Measurements from ENCODE around the gene ST7. TPM values are rescaled to one million over a fixed set of nuclear protein-coding genes. Genes with fewer than 3 reads are reported as not detected.

ST7 gene
- polyA plus RNA-seq, 1 donor, result 26.9 TPM

DNA sequence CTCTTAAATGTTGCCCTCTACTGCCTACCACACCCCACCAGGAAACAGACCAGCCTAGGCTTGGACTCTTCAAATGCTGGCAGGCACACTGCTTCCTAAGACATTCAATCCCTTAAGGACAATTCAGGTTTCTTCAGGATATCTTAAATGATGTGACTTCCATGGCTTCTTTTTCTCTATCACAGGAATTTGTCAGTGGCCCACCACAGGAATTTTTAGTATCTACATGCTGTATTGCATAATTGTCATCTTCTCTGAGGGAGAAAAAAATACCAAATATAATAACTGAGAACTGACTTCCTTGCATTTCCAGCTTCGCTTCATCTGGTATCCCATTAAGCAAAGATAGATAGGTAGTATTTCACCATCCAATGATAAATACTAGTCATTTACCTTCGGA is 240.3 kb downstream of the ST7 start:
- DNase-seq, result no peak

DNA sequence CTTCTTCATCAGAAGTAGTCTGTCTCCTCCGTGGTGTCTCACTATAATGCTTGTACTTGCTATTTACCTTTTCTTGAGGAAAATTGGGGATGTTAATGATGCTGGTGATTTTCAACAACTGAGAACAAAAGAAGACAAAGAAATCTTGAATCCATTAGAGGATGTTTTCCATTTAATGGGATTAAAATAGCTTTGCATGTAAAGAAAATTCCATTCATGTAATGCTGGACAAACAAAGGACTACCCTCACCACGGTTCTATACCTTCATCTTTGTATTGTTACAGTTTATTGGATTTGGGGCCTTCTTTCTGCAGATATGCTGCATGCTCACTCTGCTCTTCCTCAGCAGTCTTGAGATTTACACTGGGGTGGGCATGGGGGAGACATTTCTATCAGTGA is 241.1 kb downstream of the ST7 start:
- DNase-seq, result no peak

DNA sequence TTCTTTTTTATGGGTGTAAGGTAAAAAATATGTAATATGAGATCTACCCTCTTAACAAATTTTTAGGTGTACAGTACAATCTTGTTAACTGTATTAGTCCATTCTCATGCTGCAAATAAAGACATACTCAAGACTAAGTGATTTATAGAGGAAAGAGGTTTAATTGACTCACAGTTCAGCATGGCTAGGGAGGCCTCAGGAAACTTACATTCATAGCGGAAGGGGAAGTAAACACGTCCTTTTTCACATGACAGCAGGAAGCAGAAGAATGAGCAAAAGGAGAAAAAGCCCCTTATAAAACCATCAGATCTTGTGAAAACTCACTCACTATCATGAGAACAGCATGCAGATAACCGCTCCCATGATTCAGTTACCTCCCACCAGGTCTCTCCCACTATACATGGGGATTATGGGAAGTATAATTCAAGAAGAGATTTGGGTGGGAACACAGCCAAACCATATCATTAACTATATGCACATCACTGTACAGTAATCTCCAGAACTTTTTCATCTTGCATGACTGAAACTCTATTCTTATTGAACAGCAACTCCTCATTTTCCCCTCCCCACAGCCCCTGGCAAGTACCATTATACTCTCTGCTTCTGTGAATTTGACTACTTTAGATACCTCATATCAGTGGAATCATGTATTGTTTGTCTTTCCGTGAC is 242.2 kb downstream of the ST7 start:
- DNase-seq, result no peak

DNA sequence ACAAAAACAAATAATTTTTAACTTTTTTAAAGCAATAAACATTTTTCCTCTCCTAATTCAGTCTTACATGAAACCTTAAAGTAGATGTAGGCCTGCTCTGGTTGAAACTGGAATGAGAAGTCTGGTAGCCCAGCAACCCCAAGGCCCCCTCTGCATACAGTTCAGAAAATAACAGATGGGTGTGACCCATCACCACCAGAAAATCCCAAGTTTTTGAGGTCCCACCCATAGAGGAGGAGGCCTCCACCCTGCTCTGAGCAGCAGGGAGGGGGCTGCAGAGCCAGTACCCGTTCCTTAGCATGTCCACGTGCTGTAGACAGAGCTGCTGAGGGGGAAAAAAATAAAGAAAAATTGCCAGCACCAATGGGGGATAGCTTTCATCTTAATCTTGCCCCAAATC is 246.8 kb downstream of the ST7 start:
- no peak for DNase-seq

DNA sequence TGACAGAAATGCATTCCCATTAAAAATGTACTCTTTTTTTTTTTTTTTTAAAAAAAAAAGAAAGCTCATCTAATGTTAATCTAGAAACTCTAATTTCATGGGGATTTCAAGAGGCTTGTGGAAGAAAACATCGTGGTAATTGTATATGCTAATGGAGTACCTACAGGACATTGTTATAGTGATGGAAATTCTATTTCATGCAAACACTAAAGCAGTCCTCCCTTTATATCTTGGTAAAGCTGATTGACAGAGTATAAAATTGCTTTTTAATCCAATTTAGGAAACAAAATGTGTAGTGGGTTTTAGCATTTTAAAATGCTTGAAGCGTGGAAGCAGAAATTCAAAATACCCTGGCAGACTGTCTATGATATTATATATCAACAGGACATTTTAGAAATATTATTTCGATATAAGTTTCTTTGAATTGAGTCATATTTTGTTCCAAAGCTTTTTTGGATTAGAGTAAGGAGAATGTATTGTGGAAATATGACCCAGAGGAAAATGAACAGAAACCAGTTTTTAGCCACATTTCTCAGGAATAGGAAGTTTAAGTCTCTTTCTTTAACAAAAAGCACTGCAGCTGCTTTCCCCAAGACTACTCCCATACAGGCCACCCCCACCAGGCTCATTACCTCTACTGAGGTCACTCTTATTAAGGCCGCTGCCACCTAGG is 247.6 kb downstream of the ST7 start:
- no peak for DNase-seq

DNA sequence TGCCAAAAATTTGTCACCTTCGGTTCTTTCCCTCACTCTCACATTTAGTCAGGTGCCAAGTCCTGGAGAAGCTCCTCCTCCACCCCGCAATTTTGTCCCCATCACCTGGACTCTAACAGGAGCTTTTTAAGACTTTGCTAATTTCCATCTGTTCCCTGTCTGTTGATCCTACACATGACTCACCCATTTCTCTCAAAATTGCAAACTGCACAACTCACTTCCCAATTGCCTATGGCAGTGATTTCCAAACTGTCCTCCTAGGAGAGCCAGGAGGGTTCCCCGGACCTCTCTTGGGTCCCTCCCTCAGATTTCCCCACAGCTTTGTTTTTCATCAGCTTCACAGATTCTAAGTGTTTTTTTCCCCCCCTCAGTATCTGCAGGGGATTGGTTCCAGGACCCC is 249.2 kb downstream of the ST7 start:
- no peak for DNase-seq

DNA sequence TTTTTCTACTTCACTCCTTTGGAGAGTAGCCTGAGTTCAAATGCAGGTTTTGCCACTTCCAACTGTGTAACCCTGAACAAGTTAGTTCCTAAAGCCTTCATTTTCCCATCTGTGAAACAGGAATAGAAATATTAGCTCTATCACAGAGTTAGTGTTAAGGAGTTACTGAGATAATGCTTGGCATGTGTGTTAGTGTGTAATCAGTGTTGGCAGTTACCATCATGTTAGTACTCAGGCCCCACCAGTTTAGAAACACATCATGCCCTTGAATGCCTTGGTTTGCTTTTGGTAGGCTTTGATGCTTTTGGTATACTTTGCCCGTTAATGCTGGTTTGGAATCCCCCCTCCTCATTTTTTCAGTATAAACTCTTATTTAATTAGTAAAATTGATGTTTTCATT is 249.9 kb downstream of the ST7 start:
- DNase-seq, result no peak

DNA sequence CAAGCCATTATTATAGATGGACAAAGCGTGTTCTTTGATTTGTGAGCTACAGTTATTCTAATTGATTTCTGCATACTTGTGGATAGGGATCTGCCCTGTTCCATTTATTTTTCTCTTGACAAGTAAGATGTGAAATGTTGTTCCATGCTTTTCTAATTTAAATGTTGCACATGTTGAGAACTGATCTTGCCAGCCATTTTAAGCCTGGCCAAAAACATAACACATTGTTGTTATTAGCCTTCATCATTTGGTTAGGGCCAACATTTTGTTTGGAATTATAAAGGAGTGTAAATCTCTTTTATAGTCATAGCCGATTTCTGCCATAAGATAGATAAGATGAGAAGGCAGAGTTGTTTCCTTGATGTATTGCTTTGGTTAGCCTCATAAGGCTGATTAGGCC is 252.6 kb downstream of the ST7 start:
- no peak for DNase-seq

DNA sequence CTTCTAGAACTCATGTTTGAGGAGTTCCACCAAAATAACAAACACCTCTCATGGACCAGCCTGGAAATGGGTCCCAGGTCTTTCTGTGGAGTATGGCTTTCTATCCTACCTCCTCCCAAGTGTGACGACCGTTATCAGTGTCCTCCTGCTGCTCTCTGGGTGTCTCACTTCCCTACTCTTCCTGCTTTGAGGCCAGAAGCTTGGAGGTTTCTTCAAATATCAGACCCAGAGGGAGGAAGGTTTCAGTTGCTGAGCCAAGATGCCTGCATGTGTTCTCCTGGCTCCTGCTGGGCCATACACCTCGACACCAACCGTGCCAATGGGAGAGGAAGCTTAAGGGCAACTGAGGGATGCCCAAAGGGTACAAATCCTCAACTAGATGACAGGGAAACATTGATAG is 255.0 kb downstream of the ST7 start:
- no peak for DNase-seq

DNA sequence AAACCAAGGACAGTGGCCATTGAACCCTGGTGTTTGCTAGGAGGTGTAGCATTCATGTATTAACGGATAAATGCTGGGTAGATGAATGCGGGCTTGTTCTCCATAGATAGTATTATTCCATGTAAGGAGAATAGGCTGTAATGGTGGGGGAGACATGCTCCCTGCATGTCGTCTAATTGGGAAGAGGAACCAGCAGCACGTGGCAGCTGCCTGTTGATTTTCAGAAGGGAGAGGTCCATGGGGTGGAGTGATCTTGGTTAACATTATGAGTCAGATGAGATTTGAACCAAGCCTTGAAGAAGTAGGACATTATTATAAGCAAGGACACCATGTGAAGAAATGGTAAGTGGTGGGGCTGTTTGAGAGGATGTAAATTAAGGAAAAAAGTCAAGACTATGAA is 257.1 kb downstream of the ST7 start:
- DNase-seq, result no peak

DNA sequence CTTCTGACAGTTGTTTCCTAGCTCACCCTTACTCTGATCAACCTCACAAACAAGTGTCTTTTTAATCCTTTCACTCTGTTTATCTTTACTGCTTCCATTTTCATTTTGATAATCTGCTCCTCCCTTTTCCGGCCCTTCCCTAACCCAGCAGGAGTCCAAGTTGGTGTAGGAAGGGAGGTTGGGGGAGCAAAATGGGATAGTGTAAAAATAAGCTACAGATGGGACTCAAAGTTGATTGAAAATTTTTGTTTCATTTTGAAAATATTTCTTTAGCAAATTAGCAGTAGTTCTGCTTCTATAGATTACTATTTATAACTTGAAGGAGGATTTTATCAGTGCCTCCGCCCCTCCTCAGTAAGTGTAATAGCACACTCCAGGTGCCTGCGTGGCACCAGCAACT is 257.6 kb downstream of the ST7 start:
- DNase-seq, result no peak

DNA sequence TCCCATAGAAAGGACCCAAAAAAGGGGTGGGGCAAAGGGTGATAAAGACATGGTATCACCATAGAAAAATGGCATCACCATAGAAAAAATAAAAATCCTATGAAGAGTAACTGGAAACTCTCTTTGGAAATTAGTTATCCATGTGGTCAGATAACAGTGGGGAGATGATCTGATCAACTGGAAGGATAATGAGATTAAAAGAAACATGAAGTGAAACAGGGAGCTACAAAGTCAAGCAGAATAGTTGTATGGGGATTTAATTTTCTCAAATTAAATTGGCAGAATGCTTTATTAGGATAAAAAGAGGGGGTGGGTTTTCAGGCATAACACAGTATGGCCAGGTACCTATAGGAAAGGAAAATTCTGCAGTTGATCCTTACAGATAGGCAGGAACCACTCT is 258.3 kb downstream of the ST7 start:
- DNase-seq, result no peak

DNA sequence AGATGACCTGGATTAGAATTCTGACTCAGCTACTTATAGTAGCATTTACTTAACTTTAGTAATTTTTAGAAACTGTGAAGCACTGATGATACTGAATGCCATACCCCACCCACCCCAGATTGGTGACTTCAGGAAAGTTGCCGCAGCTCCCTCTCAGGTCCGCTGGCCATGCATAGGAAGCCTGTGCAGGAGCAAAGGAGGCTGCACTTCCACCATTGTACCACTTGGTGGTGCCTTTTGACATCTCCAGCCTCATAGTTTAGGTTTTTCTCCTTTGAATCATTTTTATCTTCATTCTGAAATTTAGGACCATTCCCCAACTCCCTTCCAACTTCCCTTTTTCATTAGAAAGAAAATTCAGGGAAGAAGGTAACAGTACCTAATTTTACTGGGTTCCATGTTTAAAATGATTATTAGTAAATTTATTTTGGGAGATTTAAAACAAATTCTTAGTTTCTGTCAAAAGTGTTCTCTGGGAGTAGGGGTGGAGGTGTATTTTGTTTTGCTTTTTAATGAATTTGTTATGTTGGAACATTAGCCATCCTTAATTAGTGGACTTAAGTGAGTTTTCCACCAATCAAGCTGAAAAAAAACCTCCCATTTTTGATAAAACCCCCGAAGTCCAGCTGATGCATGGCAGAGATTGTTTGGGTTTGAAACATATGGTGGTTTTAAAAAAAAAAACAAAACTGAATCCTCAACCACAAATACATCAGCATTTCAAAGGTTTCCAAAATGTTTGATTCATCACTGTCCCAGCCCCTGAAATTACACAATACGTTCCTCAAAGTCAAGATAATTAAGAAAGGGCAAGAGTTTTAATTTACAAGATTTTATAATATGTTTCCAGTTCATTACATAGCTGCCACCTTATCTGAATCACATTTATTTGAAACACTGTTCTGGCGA is 259.9 kb downstream of the ST7 start:
- DNase-seq, result peak; percentile 57

DNA sequence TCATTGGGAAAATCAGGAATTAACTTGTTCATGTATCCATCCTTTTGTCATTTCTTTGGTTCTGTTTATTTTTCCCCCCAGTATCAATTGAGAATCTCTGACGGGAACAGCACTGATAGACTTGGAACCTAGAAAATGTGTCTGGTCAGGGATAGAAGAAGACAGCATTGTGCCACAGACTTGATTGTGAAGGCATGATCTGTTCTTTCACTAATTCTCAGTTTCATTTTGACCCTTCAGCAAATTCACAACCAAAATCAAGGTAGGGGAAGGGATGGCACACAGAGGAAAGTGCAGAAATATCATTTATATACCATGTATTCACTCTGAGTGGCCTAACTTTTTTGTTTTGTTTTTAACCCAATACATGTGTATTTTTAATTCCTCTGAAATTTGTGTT is 262.7 kb downstream of the ST7 start:
- DNase-seq, result no peak

DNA sequence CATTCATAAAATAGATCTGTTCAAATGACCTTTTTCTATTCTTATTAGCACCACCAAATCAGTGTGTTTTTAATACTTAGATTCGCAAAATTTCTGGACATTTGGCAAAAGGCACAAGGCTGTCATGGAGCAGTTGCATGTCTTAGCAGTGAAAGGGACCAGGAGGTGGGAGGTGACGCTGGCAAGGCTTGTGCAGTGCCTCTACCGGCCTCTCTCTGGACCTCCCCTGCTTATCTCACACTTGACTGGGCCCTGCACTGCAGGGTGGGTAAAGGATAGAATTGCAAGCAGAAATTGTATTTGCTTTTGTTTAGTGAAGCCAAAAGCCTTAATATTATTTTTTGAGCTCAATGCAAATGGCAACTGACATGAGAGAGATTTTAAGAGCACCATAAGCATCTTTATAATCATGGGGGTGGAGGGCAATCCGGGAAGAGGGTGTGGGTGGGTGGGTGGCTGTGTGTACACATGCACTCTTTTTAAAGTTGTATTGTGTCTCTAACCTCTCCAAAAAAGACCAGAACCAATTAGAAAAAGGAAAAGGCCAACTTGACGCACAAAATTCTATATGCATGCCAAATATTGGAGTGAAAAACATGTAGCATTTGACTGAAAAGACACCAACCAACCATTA is 263.3 kb downstream of the ST7 start:
- DNase-seq, result peak; percentile 27

DNA sequence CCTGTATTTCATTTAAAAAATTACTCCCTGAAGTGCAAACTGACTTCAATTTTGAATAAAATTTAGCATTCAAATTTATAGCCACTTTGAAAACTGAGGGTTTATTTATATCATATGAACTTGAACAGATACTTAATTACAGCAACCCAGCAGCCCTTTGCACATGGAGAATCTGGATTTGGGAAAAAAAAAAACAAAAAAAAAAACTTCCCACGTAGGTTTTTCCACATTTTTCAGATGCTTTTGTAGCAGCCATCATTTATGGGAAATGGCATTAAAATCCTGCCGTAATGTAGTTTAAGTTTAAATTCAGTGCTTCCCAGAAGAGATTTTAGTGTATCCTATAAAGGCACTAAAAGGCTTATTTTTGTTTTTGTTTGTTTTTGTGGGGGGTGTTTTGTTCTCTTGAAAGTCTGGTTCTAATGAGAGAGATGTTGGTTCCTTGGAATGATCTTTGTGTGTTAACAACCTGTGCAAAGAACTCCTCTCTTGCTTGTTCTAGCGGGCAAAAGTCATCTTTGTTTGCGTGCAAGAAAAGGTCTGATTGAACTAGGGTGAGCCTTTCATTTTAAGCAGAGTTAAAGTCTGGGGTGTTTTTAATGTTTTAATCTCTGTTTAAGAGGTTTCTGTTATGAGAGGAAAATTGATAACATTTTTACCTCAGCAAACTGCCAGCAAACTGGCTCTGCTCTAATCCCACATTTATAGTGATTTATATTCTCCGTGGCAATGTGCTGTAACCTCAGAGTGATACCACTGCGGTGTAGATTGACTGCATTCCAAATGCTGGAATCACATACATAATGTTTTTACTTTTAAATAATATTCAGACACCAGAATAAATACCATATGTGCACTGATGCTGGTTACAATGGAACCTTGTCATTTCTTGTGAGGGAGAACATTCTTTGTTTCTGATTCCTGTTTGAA is 264.1 kb downstream of the ST7 start:
- no peak for DNase-seq

DNA sequence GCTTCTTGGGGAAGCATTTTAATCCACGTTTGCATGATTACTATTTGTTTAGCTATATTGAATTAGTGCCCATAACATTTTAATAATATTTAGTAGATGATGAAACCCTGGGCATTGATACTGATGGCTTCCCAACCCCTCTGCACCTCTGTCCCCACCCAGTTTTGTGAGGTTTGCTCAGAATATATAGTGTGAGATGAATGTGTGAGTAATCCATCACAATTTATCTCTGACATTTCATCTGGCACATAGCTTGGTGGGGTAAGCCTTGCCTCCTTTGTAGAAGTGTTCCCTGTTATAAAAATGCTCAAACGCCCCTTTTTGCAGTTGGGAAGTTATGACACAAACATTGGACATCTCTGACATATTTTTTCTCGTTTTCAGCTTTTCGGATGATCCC is 265.4 kb downstream of the ST7 start:
- DNase-seq, result no peak

DNA sequence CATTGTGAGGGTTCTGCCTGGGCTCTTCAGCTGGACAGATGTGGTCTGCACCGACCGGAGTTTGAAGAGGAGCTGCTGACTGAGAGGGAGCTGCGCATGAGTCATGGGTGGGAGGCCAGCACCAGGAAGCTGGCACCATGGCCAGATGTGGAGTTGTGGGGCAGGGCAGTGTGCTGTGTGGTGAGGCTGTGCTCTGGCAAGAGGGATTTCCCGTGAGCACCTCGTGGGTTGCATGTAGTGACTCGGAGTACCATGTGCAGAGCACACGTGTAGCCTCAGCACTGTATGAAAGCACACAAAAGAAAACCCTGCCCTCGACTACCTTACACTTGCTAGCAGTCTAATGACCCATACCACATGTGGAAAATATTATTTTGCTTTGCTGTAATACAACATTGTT is 266.2 kb downstream of the ST7 start:
- no peak for DNase-seq

DNA sequence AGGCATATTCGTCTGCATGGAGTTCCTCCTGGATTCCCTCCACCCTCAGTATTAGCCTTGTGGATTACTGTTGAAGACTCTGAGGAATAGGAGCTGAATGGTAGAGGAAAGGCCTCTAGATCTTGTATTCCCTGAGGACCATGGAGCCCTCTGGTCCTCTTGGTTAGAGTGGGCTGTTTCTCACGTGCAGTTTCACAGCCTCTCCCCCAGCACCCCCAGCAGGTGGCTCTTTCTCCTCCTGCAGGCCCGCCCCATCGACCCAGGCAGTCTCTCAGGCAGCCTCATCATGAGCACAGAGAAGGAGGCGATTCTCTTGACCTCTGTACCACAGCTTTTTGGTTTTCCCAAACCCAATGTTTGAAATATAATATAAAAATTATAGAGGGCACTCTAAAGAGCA is 267.5 kb downstream of the ST7 start:
- no peak for DNase-seq

DNA sequence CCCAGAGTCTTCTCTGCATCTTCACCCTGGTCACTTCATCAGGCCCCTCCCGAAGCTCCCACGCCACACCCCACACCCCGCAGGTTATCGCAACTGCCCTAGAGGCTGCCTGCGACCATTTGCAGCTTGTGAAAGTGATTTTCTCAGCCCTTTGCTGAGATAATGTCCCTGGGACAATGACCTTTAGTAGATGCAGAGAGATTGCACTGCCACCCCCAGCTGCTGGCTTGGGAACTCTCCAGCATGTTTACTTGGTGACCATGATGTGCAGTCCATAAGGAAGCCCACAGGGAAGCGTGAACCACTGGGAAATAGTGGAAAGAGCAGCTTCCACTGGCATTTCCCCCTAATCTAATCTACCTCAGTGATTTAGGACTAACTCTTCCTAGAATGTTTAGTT is 272.2 kb downstream of the ST7 start:
- DNase-seq, result no peak

DNA sequence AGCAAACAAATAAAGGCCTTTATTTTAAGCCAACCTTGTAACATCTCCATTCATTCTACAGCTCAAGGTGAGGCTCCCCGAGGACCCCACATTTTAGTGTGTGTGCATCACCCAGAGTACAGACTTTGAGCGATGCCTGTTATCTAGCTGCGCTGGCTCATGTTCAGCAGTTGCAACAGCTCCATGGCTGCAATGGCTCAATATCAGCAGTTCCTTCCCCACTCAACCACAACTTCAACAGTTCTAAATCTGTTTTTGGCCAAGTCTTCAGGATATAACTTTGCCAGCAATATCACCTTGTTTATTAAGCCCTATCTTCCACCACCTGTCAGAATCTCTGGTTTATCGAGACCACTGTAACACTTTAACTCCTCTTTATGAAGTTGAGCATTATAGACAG is 273.8 kb downstream of the ST7 start:
- no peak for DNase-seq

DNA sequence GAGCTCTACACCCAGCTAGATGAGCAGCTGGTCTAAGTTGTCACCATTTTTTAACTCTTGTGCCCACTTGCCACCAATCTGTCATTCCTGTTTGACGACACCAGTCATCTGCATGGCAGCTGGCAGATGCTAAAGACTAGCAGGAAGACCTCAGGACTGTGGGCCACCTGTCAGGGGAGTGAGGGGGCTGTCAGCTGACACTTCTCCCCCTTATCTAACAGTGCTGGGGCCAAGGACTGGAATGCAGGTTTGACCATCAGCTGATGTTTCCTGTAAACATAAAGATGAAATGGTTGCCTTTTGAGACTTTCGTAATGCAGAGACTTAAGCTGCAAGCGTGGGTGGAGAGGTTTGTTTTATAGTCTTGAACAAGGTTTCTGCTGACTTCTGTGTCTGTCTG is 276.0 kb downstream of the ST7 start:
- DNase-seq, result no peak
